CD4-positive, alpha-beta T cell (primary cell): Measurements from ENCODE around the gene GDF15. TPM values are rescaled to one million over a fixed set of nuclear protein-coding genes. Genes with fewer than 3 reads are reported as not detected.
A peak's percentile ranks its signal among the peaks of the same experiment; 100 is the strongest.

Experiments used
- ATAC-seq: fragments of 200-7000 bp; cut with Tn5 transposase; one replicate; pipeline ENCODE4 v1.10.0; 2022; ENCODE audit warnings: mild to moderate bottlenecking; ENCODE audit not compliant: poor library complexity
- CTCF ChIA-PET: fragments of 350-600 bp; sonication (Branson Sonifier 250); formaldehyde crosslinking; loops from one replicate; lab custom pipeline; 2021; ENCODE audit warnings: antibody characterized with exemption, inconsistent platforms; lab: Charles Lee
- POLR2A ChIA-PET: fragments of 350-600 bp; sonication (Branson Sonifier 250); formaldehyde crosslinking; loops from one replicate; lab custom pipeline; 2021; ENCODE audit warnings: antibody characterized with exemption, inconsistent platforms; lab: Charles Lee
- DNase-seq, 14 experiments: peaks; one replicate each; pipeline ENCODE4 v3.0.0-alpha.2; 2013 to 2020; ENCODE audit warnings: mixed read lengths in 2 of 14
- H3K27ac ChIP-seq, 2 donors: one replicate each; pipeline versions ENCODE4 v1.5.1 to v1.7.0; 2013; ENCODE audit warnings: low read length in 2 of 2, low read depth in 1 of 2, mild to moderate bottlenecking in 1 of 2
- H3K27me3 ChIP-seq, 2 experiments: 1 replicate in 1 of 2; 2 replicates in 1 of 2; pipeline versions ENCODE4 v1.6.1 to v1.7.0; 2013; ENCODE audit warnings: low read length in 2 of 2, control low read depth in 1 of 2, mild to moderate bottlenecking in 1 of 2, moderate library complexity in 1 of 2; ENCODE audit not compliant: insufficient read depth in 2 of 2, control insufficient read depth in 1 of 2
- H3K36me3 ChIP-seq: one replicate; pipeline ENCODE4 v1.6.1; 2013; ENCODE audit warnings: low read length, control low read depth; ENCODE audit not compliant: insufficient read depth
- H3K4me1 ChIP-seq: one replicate; pipeline ENCODE4 v1.6.1; 2013; ENCODE audit warnings: low read length, control low read depth; ENCODE audit not compliant: insufficient read depth
- H3K4me3 ChIP-seq: one replicate; pipeline ENCODE4 v1.5.1; 2013; ENCODE audit warnings: mild to moderate bottlenecking, low read length, moderate library complexity
- H3K9me3 ChIP-seq, 2 experiments: 1 replicate in 1 of 2; 2 replicates in 1 of 2; pipeline versions ENCODE4 v1.6.1 to v1.7.0; 2013; ENCODE audit warnings: low read length in 2 of 2, mild to moderate bottlenecking in 2 of 2, control low read depth in 1 of 2, moderate library complexity in 1 of 2; ENCODE audit not compliant: control insufficient read depth in 1 of 2, insufficient read depth in 1 of 2
- H3K27ac Mint-ChIP-seq: one replicate; pipeline ENCODE4 v1.8.0; 2020; ENCODE audit warnings: mixed read lengths
- H3K27me3 Mint-ChIP-seq: one replicate; pipeline ENCODE4 v1.8.0; 2021; ENCODE audit warnings: mixed read lengths
- H3K36me3 Mint-ChIP-seq: one replicate; pipeline ENCODE4 v1.8.0; 2021; ENCODE audit warnings: low read depth, mixed read lengths
- H3K4me1 Mint-ChIP-seq: one replicate; pipeline ENCODE4 v1.8.0; 2021; ENCODE audit warnings: low read depth, mixed read lengths
- H3K4me3 Mint-ChIP-seq: one replicate; pipeline ENCODE4 v1.8.0; 2020; ENCODE audit warnings: mild to moderate bottlenecking, mixed read lengths
- H3K9me3 Mint-ChIP-seq: one replicate; pipeline ENCODE4 v1.8.0; 2020; ENCODE audit warnings: mixed read lengths
- CTCF ChIP-seq: fragments of 200-600 bp; IDR thresholded peaks from one replicate; pipeline ENCODE4 v1.8.0; 2022; ENCODE audit warnings: antibody characterized with exemption, mild to moderate bottlenecking
- intact Hi-C, 2 experiments: fragments of 100-400 bp; cut with DNase I in 1 of 2; cut with micrococcal nuclease in 1 of 2; formaldehyde crosslinking; loops; one replicate each; pipeline versions ENCODE4 v1.15.1 to v1.9.0; 2023 to 2025; cut with DNase I, micrococcal nuclease
- total RNA-seq, 174 experiments: library from RNA in 2 of 174; stranded (reverse) in 2 of 174; gene quantifications; one replicate each; pipeline ENCODE4 v1.2.3 and lab custom pipeline; 2021 to 2026

Gene GDF15
- total RNA-seq, 2 experiments from 2014 or later: not detected

DNA sequence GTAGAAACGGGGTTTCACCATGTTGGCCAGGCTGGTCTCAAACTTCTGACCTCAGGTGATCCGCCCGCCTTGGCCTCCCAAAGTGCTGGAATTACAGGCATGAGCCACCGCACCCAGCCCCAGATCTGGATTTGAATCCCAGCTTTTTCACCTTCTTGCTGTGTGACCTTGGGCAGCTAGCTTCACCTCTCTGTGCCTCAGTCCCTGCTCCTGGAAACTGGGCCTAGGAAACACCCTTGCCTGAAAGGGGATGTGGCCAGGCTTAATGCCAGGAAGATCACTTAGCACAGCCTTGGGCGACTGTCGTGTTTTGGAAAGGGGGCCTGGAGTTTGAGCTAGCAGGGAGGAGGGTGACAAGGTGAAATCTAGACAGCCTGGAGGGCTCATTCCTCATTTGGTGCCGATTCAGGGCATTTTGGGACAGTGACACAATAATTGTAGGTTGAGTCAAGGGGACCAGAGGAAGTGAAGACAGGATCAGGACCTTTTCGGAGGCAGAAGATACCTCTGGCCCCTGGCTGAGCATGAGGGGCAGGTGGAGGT, 43.8 kb upstream of the GDF15 start:
- Histone ChIP-seq H3K9me3 (no peaks in the 10 kb centered on the region), H3K4me3 (no peak overlapping the region), H3K36me3 (peaks cover 13% of the 10 kb centered on the region), H3K27me3 (no peaks in the 10 kb centered on the region), H3K27ac (no peak overlapping the region), H3K4me1 (peaks cover 21% of the 10 kb centered on the region)
- H3K27me3 Mint-ChIP-seq: no peaks in the 10 kb centered on the region
- H3K36me3 Mint-ChIP-seq: peaks cover 36% of the 10 kb centered on the region
- POLR2A ChIA-PET: interaction anchor here (3.9 kb wide), 1 partner anchor 62 kb away, joined by 30 read pairs; the partner anchor contains the start of gene JUND
- intact Hi-C loops: loop anchor here in 1 of 2 experiments (5.0 kb wide), 1 partner anchor 75 kb away; the partner anchor contains the start of gene SSBP4
- no peaks in the 10 kb centered on the region for H3K9me3 Mint-ChIP-seq
- H3K4me3 Mint-ChIP-seq: peak overlapping the region; percentile 89
- no peak for ATAC-seq
- no peak for TF ChIP-seq CTCF
- CTCF ChIA-PET: interaction anchor here (1.0 to 1.5 kb wide), 2 partner anchors 14 to 63 kb away, joined by 3 to 5 read pairs; no protein-coding TSS in a partner anchor
- peaks cover 21% of the 10 kb centered on the region for H3K4me1 Mint-ChIP-seq
- no peak for DNase-seq
- no peak overlapping the region for H3K27ac Mint-ChIP-seq

- POLR2A ChIA-PET: interaction anchor here (0.9 kb wide), 1 partner anchor 16 kb away, joined by 3 read pairs; no protein-coding TSS in a partner anchor
- peaks cover 56% of the 10 kb centered on the region for H3K36me3 Mint-ChIP-seq
- no peak for DNase-seq
- no peak for TF ChIP-seq CTCF
- Histone ChIP-seq H3K9me3 (no peaks in the 10 kb centered on the region), H3K27ac (no peak overlapping the region), H3K4me3 (no peak overlapping the region), H3K36me3 (peaks cover 17% of the 10 kb centered on the region), H3K27me3 (no peaks in the 10 kb centered on the region), H3K4me1 (peaks cover 18% of the 10 kb centered on the region)
- no peak overlapping the region for H3K4me3 Mint-ChIP-seq
- CTCF ChIA-PET: no interaction called here
- H3K27ac Mint-ChIP-seq: no peak overlapping the region
- ATAC-seq: no peak
- H3K9me3 Mint-ChIP-seq: no peaks in the 10 kb centered on the region
- no peaks in the 10 kb centered on the region for H3K27me3 Mint-ChIP-seq
- H3K4me1 Mint-ChIP-seq: peaks cover 19% of the 10 kb centered on the region
- intact Hi-C loops: loop anchor here in 1 of 2 experiments (5.0 kb wide), 1 partner anchor 73 kb away; the partner anchor contains the start of gene SSBP4
Observed at GRCh38 chr19:18344582-18344950, 41.4 kb upstream of the GDF15 start.

- H3K4me1 Mint-ChIP-seq: peaks cover 12% of the 10 kb centered on the region
- no peak for ATAC-seq
- H3K4me3 Mint-ChIP-seq: no peak overlapping the region
- H3K4me3 ChIP-seq: no peak overlapping the region
- no peaks in the 10 kb centered on the region for H3K9me3 ChIP-seq
- TF ChIP-seq CTCF: no peak
- peaks cover 60% of the 10 kb centered on the region for H3K36me3 Mint-ChIP-seq
- DNase-seq: no peak
- CTCF ChIA-PET: no interaction called here
- H3K27ac ChIP-seq: no peak overlapping the region
- intact Hi-C loops: no loop called here
- H3K9me3 Mint-ChIP-seq: no peaks in the 10 kb centered on the region
- H3K36me3 ChIP-seq: peaks cover 17% of the 10 kb centered on the region
- POLR2A ChIA-PET: interaction anchor here (0.9 kb wide), 1 partner anchor 15 kb away, joined by 3 read pairs; no protein-coding TSS in a partner anchor
- no peak overlapping the region for H3K27ac Mint-ChIP-seq
- no peaks in the 10 kb centered on the region for H3K27me3 Mint-ChIP-seq
- H3K4me1 ChIP-seq: peaks cover 11% of the 10 kb centered on the region
- H3K27me3 ChIP-seq: no peaks in the 10 kb centered on the region
Observed at GRCh38 chr19:18345296-18345695, 40.7 kb upstream of the GDF15 start.
